ENCODE measurements around the gene RNU1-3.
"Not testable (repeated sequence)": the region's sequence is repeated elsewhere in the genome, so short reads cannot be mapped to it uniquely, and the experiment has no call there.

- not testable (repeated sequence) for TF ChIP-seq POLR2AphosphoS5 (IDR thresholded peaks at IDR 0.05; ENCODE audit: low read depth, low read length); CTCF (IDR thresholded peaks at IDR 0.05; ENCODE audit: control extremely low read depth in 1 of 3, insufficient read depth in 1 of 3, low read depth in 1 of 3, low read length in 3 of 3); ATF3 (IDR thresholded peaks at IDR 0.05; ENCODE audit: insufficient read depth, low read depth, low read length); POLR2A (IDR thresholded peaks at IDR 0.05; ENCODE audit: control extremely low read depth in 1 of 2, low read depth in 2 of 2, low read length in 2 of 2); FOSL1 (IDR thresholded peaks at IDR 0.05; ENCODE audit: insufficient read depth, low read depth, low read length); PHF8 (conservative IDR thresholded peaks at IDR 0.05; ENCODE audit: low read depth, low read length); RAD21 (IDR thresholded peaks at IDR 0.05 in 1 of 2, conservative IDR thresholded peaks at IDR 0.05 in 1 of 2; ENCODE audit: low read depth in 2 of 2, low read length in 2 of 2); TAF1 (IDR thresholded peaks at IDR 0.05; ENCODE audit: low read depth, low read length); SRF (IDR thresholded peaks at IDR 0.05; ENCODE audit: low read depth, low read length); RFX5 (IDR thresholded peaks at IDR 0.05; ENCODE audit: borderline replicate concordance, low read depth, low read length); EZH2 (IDR thresholded peaks at IDR 0.05; ENCODE audit: low read depth, low read length, severe bottlenecking); GABPA (IDR thresholded peaks at IDR 0.05; ENCODE audit: borderline replicate concordance, insufficient read depth, low read length); HDAC2 (IDR thresholded peaks at IDR 0.05; ENCODE audit: borderline replicate concordance in 1 of 2, low read depth in 2 of 2, low read length in 2 of 2)
Measured at GRCh38 chr1:16704502-16705100, 37.9 kb upstream of the RNU1-3 start.

Measured in H1 (cell line).